LoVo (cell line): ENCODE data around the gene ZNG1B.
"Not testable (repeated sequence)": the region's sequence is repeated elsewhere in the genome, so short reads cannot be mapped to it uniquely, and the experiment has no call there.

Experiments used
- DNase-seq: peaks from one replicate; pipeline ENCODE4 v3.0.0-alpha.2; 2016; ENCODE audit warnings: low spot score

Gene ZNG1B

DNA sequence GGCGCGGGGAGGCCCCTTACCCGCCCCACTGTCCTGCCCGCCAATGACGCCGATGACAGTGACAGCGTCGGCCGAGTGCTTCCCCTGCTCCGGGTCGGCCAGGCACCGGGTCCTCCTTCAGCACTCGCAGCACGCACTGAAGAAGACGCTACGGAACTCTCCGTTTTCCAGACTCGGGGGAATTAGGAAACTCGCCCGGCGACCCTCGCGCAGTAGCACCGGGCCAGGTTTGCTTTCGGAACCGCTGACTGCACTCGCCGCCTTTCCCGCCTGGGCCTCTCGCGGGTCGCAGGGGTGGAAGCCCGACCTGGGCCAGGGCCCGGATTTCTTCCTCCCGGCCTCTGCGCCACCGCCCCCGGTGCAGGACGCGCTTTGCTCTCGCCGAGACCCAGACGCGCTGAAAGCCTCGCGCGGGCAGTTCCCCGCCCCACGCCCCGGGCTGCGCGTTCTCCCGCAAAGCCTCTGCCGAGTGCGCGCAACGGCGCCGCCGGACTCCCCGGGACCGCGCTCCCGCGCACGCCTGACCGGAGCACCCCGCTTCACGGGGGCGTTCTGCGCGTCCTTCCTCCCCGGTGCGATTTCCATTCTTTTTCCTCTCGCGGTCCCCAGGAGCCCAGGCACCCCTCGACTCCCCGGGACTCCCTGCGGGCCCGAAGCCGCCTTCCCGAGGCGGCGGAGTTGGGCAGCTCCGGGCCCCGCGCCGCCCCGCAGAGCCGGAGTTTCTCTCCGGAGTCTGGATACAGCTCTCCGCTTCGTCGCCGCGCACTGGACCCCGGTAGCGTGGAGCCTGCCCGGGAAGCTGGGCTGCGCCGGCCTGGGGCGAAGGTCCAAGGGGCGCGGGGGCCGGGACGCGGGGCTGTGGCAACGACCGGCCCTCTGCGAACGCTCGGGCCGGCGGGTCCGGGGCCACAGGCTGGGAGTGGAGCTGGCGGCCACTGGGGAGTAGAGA lies 65.9 kb downstream of the ZNG1B start:
- DNase-seq, result not testable (repeated sequence)

GRCh38 chr2:113504081-113504480 lies 66.6 kb downstream of the ZNG1B start:
- not testable (repeated sequence) for DNase-seq

DNA sequence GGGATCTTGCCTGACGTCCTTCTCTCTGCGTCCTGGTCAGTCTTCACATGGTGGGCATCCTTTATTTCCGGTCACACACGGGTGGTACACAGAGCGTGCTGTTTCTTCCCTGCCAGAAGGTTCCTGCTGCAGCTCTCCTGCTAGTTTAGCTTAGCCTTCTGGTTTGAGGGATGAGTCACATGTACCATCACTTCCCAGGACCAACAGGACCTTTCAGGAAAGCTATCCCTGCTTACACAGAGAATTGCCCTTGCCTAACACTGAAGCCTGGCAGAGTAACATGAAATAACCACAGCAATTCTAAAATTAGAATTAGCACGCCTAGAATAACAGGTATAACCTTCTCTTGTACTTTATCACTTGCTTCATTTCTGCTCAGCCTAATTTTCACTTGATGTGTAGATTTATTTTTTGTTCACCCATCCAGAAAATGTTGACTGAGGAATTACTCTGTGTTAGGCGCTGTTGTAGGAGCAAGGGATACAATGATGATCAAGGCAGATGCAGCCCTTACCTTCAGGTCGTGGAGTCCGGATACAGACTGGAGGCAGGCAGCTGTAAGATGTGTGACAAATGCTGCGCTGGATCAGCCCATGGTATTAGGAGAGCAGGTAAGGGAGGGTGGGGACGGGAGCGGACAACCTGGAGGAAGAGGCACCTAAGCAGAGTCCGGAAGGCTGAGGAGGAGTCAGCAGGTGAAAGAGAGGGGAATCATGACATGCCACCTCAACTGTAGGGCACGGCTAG lies 70.1 kb downstream of the ZNG1B start:
- DNase-seq, result not testable (repeated sequence)

GRCh38 chr2:113508187-113508586 lies 70.7 kb downstream of the ZNG1B start:
- DNase-seq, result not testable (repeated sequence)

GRCh38 chr2:113510913-113511312 lies 73.4 kb downstream of the ZNG1B start:
- not testable (repeated sequence) for DNase-seq

DNA sequence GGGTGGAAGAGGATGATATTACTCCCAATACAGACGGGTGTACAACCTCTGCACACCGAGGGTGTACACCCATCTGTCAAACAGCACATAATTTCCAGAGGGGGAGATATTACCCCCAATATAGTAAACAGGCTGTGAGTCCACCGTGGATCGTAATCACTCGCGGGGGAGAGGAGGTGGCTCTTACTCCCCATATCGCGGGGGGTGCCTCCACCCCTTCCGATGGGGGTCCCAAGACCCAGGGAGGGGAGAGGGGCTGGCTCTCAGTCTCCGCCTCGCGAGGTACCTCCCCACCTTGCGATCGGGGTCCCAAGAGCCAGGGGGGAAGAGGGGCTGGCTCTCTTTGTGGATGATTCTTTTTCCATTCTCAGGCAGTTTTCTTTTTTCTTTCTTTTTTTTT lies 74.4 kb downstream of the ZNG1B start:
- not testable (repeated sequence) for DNase-seq

GRCh38 chr2:113515457-113515856 lies 78.0 kb downstream of the ZNG1B start:
- DNase-seq, result not testable (repeated sequence)

- DNase-seq, result not testable (repeated sequence)
These were observed 78.5 kb downstream of the ZNG1B start for GRCh38 chr2:113515995-113516394.

DNA sequence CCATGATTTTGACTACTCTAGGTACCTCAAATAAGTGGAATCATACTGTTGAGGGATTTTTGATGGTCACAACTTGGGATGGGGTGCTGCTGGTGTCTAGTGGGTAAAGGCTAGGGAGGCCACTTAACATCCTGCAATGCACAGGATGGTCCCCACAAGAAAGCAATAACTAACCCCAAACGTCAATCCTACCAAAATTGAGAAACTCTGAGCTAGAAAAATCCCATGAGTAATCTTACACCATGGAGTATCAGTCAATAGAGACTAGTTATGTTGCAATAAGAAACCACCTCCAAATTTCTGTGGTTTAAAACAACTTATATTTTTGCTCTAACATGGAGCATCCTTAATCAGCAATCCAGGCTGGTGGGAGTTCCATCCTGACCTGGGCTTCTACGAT lies 79.5 kb downstream of the ZNG1B start:
- DNase-seq, result not testable (repeated sequence)

DNA sequence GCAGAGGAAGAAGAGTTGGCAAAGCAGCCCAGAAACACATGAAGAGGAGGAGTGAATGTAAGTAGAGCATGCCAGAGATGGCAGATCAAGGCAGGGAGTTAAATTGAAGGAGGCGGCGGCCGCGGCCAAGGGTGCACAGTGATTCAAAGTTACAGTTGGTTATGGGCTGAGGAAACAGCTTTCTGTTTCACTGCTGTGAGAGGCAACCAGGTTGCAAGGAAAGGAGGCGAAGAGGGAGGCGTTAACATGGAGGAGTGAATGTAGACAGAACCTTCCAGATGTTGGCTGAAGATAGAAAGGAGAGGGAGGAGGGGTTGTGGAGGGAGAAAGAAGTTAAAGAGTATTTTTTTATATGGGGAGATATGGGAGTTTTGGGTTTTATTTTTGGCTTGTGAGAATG lies 83.3 kb downstream of the ZNG1B start:
- DNase-seq, result not testable (repeated sequence)

- DNase-seq, result not testable (repeated sequence)
These were observed 84.0 kb downstream of the ZNG1B start for GRCh38 chr2:113521492-113521891.

DNA sequence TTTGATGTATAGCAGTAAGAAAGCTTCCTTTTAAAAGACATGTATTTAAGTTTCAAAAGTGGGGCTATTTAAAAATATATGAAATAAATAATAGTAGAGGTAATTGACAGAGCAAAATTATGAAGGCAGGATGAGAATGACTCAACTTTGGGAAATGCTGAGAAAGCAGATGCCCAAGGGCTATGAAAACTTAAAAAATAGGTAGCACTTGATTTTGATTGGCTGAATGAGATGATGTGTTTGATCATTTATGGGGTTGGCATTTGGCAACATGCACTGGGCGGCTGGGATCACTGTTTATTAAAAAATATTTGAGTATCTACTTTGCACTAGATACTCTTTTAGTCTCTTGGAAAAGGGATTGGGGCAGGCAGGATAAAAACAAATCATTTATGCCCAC lies 87.5 kb downstream of the ZNG1B start:
- DNase-seq, result not testable (repeated sequence)

GRCh38 chr2:113527350-113528045 lies 90.0 kb downstream of the ZNG1B start:
- DNase-seq, result not testable (repeated sequence)

DNA sequence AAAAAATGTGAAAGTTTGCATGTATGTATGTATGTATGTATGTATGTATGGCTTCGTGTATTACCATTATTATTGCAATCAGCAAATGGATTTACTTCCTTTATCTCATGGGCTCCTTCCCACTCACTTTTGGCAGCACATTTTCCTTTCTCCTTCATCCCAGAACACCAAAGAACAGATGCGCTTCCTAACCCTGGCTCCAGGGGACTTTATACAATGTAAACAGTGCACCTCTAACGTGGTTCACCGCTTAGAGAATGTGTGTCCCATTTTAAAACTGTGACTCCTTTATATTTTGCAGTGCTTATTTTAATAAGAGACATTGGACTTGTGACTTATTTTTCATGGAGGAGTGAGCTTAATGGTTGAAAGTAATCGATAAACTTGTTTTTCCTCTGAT lies 90.6 kb downstream of the ZNG1B start:
- not testable (repeated sequence) for DNase-seq

- DNase-seq, result not testable (repeated sequence)
These were observed 91.4 kb downstream of the ZNG1B start for GRCh38 chr2:113528904-113529303.

GRCh38 chr2:113532991-113533390 lies 95.5 kb downstream of the ZNG1B start:
- not testable (repeated sequence) for DNase-seq

- not testable (repeated sequence) for DNase-seq
These were observed 99.1 kb downstream of the ZNG1B start for GRCh38 chr2:113536573-113536972.

GRCh38 chr2:113540834-113541203 lies 103.3 kb downstream of the ZNG1B start:
- DNase-seq, result not testable (repeated sequence)

- not testable (repeated sequence) for DNase-seq
These were observed 103.9 kb downstream of the ZNG1B start for GRCh38 chr2:113541204-113541975.

DNA sequence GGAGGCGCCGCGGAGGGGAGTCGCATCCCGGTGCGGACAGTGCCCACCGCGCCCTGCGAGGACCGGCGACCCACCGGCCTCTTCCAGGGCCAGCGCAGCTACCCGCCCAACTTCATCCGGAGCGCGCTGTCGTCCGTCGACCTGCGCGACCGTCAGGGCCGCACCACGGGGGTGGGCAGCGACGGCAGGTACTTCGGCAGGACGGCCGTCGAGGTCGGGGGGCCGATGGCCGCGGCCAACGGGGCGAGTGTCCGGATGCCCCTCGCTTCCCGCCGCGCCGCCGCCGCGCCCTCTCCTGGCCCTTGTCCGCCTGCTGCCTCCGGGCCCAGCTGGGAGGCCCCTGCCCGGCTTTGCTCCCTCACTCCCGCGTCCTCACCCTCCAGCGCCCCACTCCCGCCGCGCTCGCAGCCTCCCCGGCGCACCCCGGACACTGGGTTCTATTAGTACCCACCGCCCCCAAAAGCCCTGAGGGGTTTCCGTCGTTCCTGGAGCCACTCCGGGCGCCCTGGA lies 104.5 kb downstream of the ZNG1B start:
- not testable (repeated sequence) for DNase-seq

DNA sequence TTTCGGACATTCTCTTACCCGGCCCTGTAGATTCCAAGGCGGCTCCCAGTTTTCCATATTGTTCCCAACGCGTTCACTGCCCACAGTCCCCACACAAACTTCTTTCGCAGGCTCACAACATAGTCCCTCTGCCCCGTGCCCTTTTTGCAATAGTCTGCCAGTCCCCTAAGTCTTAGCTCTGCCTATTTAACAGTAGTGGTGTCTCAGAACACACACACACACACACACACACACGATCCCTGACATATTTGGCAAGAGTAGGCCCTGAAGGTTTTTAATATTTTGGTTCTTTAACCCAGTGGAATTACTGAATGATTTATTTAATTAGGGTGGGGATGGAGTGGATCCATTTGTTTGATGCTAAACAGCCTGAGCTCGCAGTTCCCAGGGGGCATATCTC lies 105.0 kb downstream of the ZNG1B start:
- not testable (repeated sequence) for DNase-seq
